GM23248 (cell line): ENCODE data around the gene THSD4. TPM values are rescaled to one million over a fixed set of nuclear protein-coding genes. Genes with fewer than 3 reads are reported as not detected.

Source experiments
- DNase-seq: peaks from one replicate; pipeline ENCODE4 v3.0.0-alpha.2; 2015
- H2AFZ ChIP-seq: fragments of 200-600 bp; sonication (generic); 2 replicates; pipeline ENCODE4 v1.6.1; 2016; ENCODE audit warnings: antibody characterized with exemption
- H3F3A ChIP-seq: fragments of 200-600 bp; sonication (generic); 2 replicates; pipeline ENCODE4 v1.6.1; 2016; ENCODE audit warnings: mild to moderate bottlenecking, antibody characterized with exemption, mixed run types; ENCODE audit not compliant: insufficient read depth
- H3K27ac ChIP-seq: fragments of 200-600 bp; sonication (generic); 2 replicates; pipeline ENCODE4 v1.5.1; 2016; ENCODE audit warnings: mild to moderate bottlenecking
- H3K27me3 ChIP-seq: fragments of 200-600 bp; sonication (generic); replicated peaks from 2 replicates; pipeline ENCODE4 v1.6.1; 2016; ENCODE audit warnings: mild to moderate bottlenecking; ENCODE audit not compliant: insufficient read depth
- H3K36me3 ChIP-seq: fragments of 200-600 bp; sonication (generic); 2 replicates; pipeline ENCODE4 v1.6.1; 2016; ENCODE audit warnings: low read depth, mild to moderate bottlenecking
- H3K4me1 ChIP-seq: fragments of 200-600 bp; sonication (generic); 2 replicates; pipeline ENCODE4 v1.6.1; 2016; ENCODE audit warnings: mild to moderate bottlenecking; ENCODE audit not compliant: insufficient read depth
- H3K4me2 ChIP-seq: fragments of 200-600 bp; sonication (generic); one replicate; pipeline ENCODE4 v1.6.1; 2016; ENCODE audit warnings: mild to moderate bottlenecking; ENCODE audit not compliant: unreplicated experiment
- H3K4me3 ChIP-seq: fragments of 200-600 bp; sonication (generic); 2 replicates; pipeline ENCODE4 v1.5.1; 2016; ENCODE audit warnings: mild to moderate bottlenecking
- H3K79me2 ChIP-seq: fragments of 200-600 bp; sonication (generic); 2 replicates; pipeline ENCODE4 v1.6.1; 2016; ENCODE audit warnings: mild to moderate bottlenecking; ENCODE audit not compliant: insufficient read depth
- H3K9ac ChIP-seq: fragments of 200-600 bp; sonication (generic); 2 replicates; pipeline ENCODE4 v1.6.1; 2016; ENCODE audit warnings: mild to moderate bottlenecking
- H3K9me2 ChIP-seq: fragments of 200-600 bp; sonication (generic); 2 replicates; pipeline ENCODE4 v1.6.1; 2016; ENCODE audit warnings: mixed run types, mild to moderate bottlenecking, moderate library complexity; ENCODE audit not compliant: insufficient read depth
- H3K9me3 ChIP-seq: fragments of 200-600 bp; sonication (generic); one replicate; pipeline ENCODE4 v1.6.1; 2017; ENCODE audit warnings: low read depth
- H4K20me1 ChIP-seq: fragments of 200-600 bp; sonication (generic); 2 replicates; pipeline ENCODE4 v1.6.0; 2016; ENCODE audit not compliant: insufficient read depth
- EZH2 ChIP-seq: fragments of 200-600 bp; sonication (generic); IDR thresholded peaks from 2 replicates; pipeline ENCODE4 v1.6.1; 2018; ENCODE audit warnings: antibody characterized with exemption, mild to moderate bottlenecking; ENCODE audit not compliant: insufficient read depth, poor library complexity, severe bottlenecking
- EZH2phosphoT487 ChIP-seq: fragments of 200-600 bp; sonication (generic); IDR thresholded peaks from 2 replicates; pipeline ENCODE4 v1.6.1; 2018; ENCODE audit warnings: antibody characterized with exemption, moderate library complexity, mild to moderate bottlenecking, low read depth; ENCODE audit not compliant: insufficient read depth
- WGBS, 2 experiments: methylation state at CpG; one replicate each; pipeline ENCODE4 v1.1.6; 2015 to 2017; ENCODE audit warnings: low lambda C conversion rate in 2 of 2, low coverage in 1 of 2; ENCODE audit errors: missing lambda C conversion rate in 2 of 2; 5-methylcytosine and 5-hydroxymethylcytosine counted together
- in situ Hi-C: fragments of 300-500 bp; cut with MboI; formaldehyde crosslinking; loops from 2 replicates; pipeline ENCODE4 v1.15.0; 2020
- polyA plus RNA-seq: library from polyadenylated mRNA; unstranded; fragments of >200 nt; fragmentation: Nextera tagmentation; extraction: Ambion mirVana; gene quantifications from 2 replicates; pipeline ENCODE4 v1.2.1, GENCODE V29; 2016
- total RNA-seq: library from RNA; depleted of rRNA; stranded (reverse); fragments of >200 nt; shearing (Covaris generic); gene quantifications from 2 replicates; pipeline ENCODE4 v1.2.3, GENCODE V29; 2014

The THSD4 gene
- total and polyA plus RNA-seq, 2 experiments from 2014 or later = 14.2 to 58.9 TPM

- in situ Hi-C loops = no loop called here
- no peaks in the 10 kb centered on the region for H3K27me3 ChIP-seq
- H3K4me2 ChIP-seq = no peak overlapping the region
- H3K27ac ChIP-seq = no peak overlapping the region
- 36 to 55% methylated on average over 2 of the region's 2 CpGs for WGBS, 2 experiments
- H3K9me3 ChIP-seq = no peaks in the 10 kb centered on the region
- no peak for DNase-seq
- H3K9me2 ChIP-seq = no peaks in the 10 kb centered on the region
- no peak overlapping the region for H3K4me3 ChIP-seq
- no peaks in the 10 kb centered on the region for H3K79me2 ChIP-seq
- H3K36me3 ChIP-seq = no peaks in the 10 kb centered on the region
- H2AFZ ChIP-seq = no peak overlapping the region
- H3K9ac ChIP-seq = no peak overlapping the region
- TF ChIP-seq EZH2phosphoT487 = no peak
- TF ChIP-seq EZH2 = no peak
- H4K20me1 ChIP-seq = peaks cover 3% of the 10 kb centered on the region; the same call in 1 of the 2 replicates
- peaks cover 21% of the 10 kb centered on the region for H3K4me1 ChIP-seq
- H3F3A ChIP-seq = peaks cover 15% of the 10 kb centered on the region; the same call in 1 of the 2 replicates
Measured at GRCh38 chr15:71677352-71677751, 562.1 kb downstream of the THSD4 start.

DNA sequence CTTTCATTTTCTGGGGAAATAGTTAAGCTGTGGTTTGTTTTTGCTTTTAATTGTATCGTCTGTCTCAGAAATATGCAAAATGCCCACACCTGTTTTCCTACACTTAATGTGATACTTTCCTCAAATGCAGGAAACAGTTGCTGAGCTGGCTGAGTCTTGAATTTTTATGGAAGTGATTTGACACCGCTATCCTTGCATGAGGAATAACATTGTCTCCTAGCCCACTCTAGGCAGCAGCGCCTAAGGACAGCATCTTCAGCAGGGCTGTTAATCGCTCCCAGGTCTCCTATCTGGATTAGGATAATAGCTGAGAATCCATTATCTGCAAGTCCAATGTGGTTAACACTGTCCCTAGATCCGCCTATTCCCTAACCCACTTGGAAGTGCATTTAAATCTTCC lies 562.5 kb downstream of the THSD4 start:
- 82 to 85% methylated on average over 5 of the region's 5 CpGs for WGBS, 2 experiments
- TF ChIP-seq EZH2 = no peak
- no peak for TF ChIP-seq EZH2phosphoT487
- Histone ChIP-seq H3K27ac (no peak overlapping the region), H2AFZ (no peak overlapping the region), H3K4me3 (no peak overlapping the region), H3K9ac (no peak overlapping the region), H3F3A (peaks cover 15% of the 10 kb centered on the region; the same call in 1 of the 2 replicates), H3K4me2 (no peak overlapping the region), H3K27me3 (no peaks in the 10 kb centered on the region), H3K9me3 (no peaks in the 10 kb centered on the region), H3K79me2 (no peaks in the 10 kb centered on the region), H3K4me1 (peaks cover 21% of the 10 kb centered on the region), H4K20me1 (peaks cover 3% of the 10 kb centered on the region; the same call in 1 of the 2 replicates), H3K9me2 (no peaks in the 10 kb centered on the region), H3K36me3 (no peaks in the 10 kb centered on the region)
- DNase-seq = no peak
- in situ Hi-C loops = no loop called here

GRCh38 chr15:71678191-71678590 lies 562.9 kb downstream of the THSD4 start:
- Histone ChIP-seq H3K4me1 (peaks cover 24% of the 10 kb centered on the region), H3K36me3 (no peaks in the 10 kb centered on the region), H3K27me3 (no peaks in the 10 kb centered on the region), H2AFZ (no peak overlapping the region), H3K4me3 (no peak overlapping the region), H3F3A (peaks cover 18% of the 10 kb centered on the region; the same call in 1 of the 2 replicates), H4K20me1 (peaks cover 3% of the 10 kb centered on the region; the same call in 1 of the 2 replicates), H3K9ac (no peak overlapping the region), H3K79me2 (no peaks in the 10 kb centered on the region), H3K9me3 (no peaks in the 10 kb centered on the region), H3K27ac (no peak overlapping the region), H3K4me2 (no peak overlapping the region), H3K9me2 (no peaks in the 10 kb centered on the region)
- WGBS, 2 experiments = 12 to 26% methylated on average over 2 of the region's 2 CpGs
- no peak for TF ChIP-seq EZH2phosphoT487
- TF ChIP-seq EZH2 = no peak
- DNase-seq = peak; percentile 33
- in situ Hi-C loops = no loop called here

GRCh38 chr15:71678605-71679004 lies 563.3 kb downstream of the THSD4 start:
- no peaks in the 10 kb centered on the region for H3K9me2 ChIP-seq
- no peaks in the 10 kb centered on the region for H3K27me3 ChIP-seq
- H3K4me3 ChIP-seq = no peak overlapping the region
- no peak overlapping the region for H3K9ac ChIP-seq
- no peak overlapping the region for H3K27ac ChIP-seq
- no peaks in the 10 kb centered on the region for H3K9me3 ChIP-seq
- peaks cover 28% of the 10 kb centered on the region for H3K4me1 ChIP-seq
- 91 to 92% methylated on average over 2 of the region's 2 CpGs for WGBS, 2 experiments
- no peak overlapping the region for H2AFZ ChIP-seq
- no peak for DNase-seq
- peaks cover 3% of the 10 kb centered on the region; the same call in 1 of the 2 replicates for H4K20me1 ChIP-seq
- no peaks in the 10 kb centered on the region for H3K36me3 ChIP-seq
- no peak overlapping the region for H3K4me2 ChIP-seq
- no peak for TF ChIP-seq EZH2
- TF ChIP-seq EZH2phosphoT487 = no peak
- H3F3A ChIP-seq = peaks cover 22% of the 10 kb centered on the region
- in situ Hi-C loops = no loop called here
- no peaks in the 10 kb centered on the region for H3K79me2 ChIP-seq
